ENCODE measurements around the gene HOXD13. TPM values are rescaled to one million over a fixed set of nuclear protein-coding genes. Genes with fewer than 3 reads are reported as not detected.

The HOXD13 gene
- total and polyA plus RNA-seq, 2 of the 13 experiments (the other 11 are each of a cell fraction or from before 2014, with no cell fraction given): not detected

DNA sequence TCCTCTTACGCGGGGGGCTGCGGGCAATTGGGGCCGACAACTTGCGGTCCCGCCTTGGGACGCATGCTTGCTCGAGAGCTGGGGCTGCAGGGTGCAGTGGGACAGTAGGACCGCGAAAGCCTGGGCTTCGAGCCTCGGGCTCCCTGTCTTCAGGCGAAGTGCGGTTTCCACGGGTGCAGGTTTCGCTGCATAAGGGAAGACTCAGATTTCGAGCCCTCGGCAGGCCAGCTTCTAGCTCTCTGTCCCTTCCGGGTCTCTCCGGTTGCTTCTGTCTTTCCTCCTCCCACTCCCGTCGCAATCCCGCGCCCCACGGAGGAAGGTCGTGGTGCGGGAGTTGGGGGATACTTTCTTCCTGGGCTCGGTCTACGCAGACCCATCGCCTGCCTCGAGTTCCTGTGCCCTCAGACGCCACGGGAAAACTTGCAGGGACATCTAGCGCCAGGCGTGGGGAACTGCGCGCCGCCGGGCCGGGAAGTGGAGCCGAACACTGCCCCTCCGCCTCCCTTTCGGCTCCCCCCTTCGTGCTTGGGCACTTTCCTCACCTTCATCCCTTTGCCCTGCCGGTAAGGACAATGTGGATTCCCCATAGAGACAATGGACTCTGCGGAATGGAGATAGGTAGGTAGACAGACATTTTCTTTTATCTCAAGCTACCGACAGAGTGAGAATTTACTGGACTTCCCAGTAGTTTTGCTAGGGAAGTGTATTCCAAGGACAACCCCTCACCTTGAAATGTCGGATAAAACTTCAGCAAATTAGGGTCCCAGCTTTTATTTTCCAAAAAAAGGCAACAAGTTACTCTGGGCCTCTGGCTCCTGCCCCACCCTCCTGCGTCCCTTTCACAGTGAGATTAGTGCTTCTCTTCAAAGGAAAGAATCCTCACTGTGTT lies 4.2 kb upstream of the HOXD13 start (continued):
- TF ChIP-seq FOXA3 (CRISPR knock-in tag; IDR thresholded peaks at IDR 0.05) (peak; percentile 21; the same call in 1 of the 2 replicates), MTA1 (CRISPR knock-in tag; IDR thresholded peaks at IDR 0.05; ENCODE audit: borderline replicate concordance) (no peak), SOX5 (CRISPR knock-in tag; IDR thresholded peaks at IDR 0.05; ENCODE audit: borderline replicate concordance) (no peak), CAMTA2 (CRISPR knock-in tag; IDR thresholded peaks at IDR 0.05; ENCODE audit: borderline replicate concordance) (peak; percentile 51; the same call in 1 of the 2 replicates), ZNF407 (CRISPR knock-in tag; IDR thresholded peaks at IDR 0.05; ENCODE audit: not compliant biosample characterization) (peak; percentile 31), MTA3 (CRISPR knock-in tag; IDR thresholded peaks at IDR 0.05) (no peak), SETDB1 (CRISPR knock-in tag; IDR thresholded peaks at IDR 0.05; ENCODE audit: borderline replicate concordance) (0 out of 2 replicates have a peak, but pooled peaks have one; percentile 33), CREB1 (IDR thresholded peaks at IDR 0.05) (no peak), CREB1 (CRISPR knock-in tag; IDR thresholded peaks at IDR 0.05) (no peak)
- TF ChIP-seq, protein P1, sequence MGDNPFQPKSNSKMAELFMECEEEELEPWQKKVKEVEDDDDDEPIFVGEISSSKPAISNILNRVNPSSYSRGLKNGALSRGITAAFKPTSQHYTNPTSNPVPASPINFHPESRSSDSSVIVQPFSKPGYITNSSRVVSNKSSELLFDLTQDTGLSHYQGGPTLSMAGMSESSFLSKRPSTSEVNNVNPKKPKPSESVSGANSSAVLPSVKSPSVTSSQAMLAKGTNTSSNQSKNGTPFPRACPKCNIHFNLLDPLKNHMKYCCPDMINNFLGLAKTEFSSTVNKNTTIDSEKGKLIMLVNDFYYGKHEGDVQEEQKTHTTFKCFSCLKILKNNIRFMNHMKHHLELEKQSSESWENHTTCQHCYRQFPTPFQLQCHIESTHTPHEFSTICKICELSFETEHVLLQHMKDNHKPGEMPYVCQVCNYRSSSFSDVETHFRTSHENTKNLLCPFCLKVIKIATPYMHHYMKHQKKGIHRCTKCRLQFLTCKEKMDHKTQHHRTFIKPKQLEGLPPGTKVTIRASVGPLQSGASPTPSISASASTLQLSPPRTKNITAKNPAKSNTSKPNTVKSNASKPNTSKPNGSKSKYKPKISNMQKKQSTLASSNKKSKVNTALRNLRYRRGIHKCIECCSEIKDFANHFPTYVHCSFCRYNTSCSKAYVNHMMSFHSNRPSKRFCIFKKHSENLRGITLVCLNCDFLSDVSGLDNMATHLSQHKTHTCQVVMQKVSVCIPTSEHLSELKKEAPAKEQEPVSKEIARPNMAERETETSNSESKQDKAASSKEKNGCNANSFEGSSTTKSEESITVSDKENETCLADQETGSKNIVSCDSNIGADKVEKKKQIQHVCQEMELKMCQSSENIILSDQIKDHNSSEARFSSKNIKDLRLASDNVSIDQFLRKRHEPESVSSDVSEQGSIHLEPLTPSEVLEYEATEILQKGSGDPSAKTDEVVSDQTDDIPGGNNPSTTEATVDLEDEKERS (CRISPR knock-in tag; IDR thresholded peaks at IDR 0.05): no peak
- TF ChIP-seq, protein P2, sequence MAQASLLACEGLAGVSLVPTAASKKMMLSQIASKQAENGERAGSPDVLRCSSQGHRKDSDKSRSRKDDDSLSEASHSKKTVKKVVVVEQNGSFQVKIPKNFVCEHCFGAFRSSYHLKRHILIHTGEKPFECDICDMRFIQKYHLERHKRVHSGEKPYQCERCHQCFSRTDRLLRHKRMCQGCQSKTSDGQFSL (CRISPR knock-in tag; IDR thresholded peaks at IDR 0.05): peak; percentile 61; the same call in 1 of the 2 replicates
- TF ChIP-seq, protein P3, sequence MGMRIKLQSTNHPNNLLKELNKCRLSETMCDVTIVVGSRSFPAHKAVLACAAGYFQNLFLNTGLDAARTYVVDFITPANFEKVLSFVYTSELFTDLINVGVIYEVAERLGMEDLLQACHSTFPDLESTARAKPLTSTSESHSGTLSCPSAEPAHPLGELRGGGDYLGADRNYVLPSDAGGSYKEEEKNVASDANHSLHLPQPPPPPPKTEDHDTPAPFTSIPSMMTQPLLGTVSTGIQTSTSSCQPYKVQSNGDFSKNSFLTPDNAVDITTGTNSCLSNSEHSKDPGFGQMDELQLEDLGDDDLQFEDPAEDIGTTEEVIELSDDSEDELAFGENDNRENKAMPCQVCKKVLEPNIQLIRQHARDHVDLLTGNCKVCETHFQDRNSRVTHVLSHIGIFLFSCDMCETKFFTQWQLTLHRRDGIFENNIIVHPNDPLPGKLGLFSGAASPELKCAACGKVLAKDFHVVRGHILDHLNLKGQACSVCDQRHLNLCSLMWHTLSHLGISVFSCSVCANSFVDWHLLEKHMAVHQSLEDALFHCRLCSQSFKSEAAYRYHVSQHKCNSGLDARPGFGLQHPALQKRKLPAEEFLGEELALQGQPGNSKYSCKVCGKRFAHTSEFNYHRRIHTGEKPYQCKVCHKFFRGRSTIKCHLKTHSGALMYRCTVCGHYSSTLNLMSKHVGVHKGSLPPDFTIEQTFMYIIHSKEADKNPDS (CRISPR knock-in tag; IDR thresholded peaks at IDR 0.05): no peak
- TF ChIP-seq, protein P4, sequence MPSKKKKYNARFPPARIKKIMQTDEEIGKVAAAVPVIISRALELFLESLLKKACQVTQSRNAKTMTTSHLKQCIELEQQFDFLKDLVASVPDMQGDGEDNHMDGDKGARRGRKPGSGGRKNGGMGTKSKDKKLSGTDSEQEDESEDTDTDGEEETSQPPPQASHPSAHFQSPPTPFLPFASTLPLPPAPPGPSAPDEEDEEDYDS (CRISPR knock-in tag; IDR thresholded peaks at IDR 0.05): no peak

All from HepG2 (cell line).